Measurements from ENCODE around the gene PKD2.

GRCh38 chr4:87995435-87995834 is 12.0 kb upstream of the PKD2 start:
- TF ChIP-seq POLR2A (IDR thresholded peaks at IDR 0.05; ENCODE audit: low read depth, low read length) (no peak), POLR2AphosphoS5 (IDR thresholded peaks at IDR 0.05; ENCODE audit: low read depth, low read length) (no peak)

Data from GM12892 (cell line).